ENCODE results near the gene DOCK8. TPM values are rescaled to one million over a fixed set of nuclear protein-coding genes. Genes with fewer than 3 reads are reported as not detected.

The DOCK8 gene
- total RNA-seq, 6 experiments from 2014 or later: 5.8 to 20.5 (median 9.5) TPM

- Histone ChIP-seq H3K9me3 (no peaks in the 10 kb centered on the region), H3K27me3 (no peaks in the 10 kb centered on the region)
- 70% methylated on average over 7 of the region's 7 CpGs for WGBS (ENCODE audit: insufficient coverage, low coverage, low lambda C conversion rate, missing lambda C conversion rate)
Observed at GRCh38 chr9:362561-363273, 148.1 kb downstream of the DOCK8 start.

GRCh38 chr9:363274-363612 is 148.6 kb downstream of the DOCK8 start:
- Histone ChIP-seq H3K27me3 (no peaks in the 10 kb centered on the region), H3K27ac (no peak overlapping the region), H3K4me3 (no peak overlapping the region), H3K36me3 (no peaks in the 10 kb centered on the region), H3K4me1 (no peaks in the 10 kb centered on the region), H3K9me3 (no peaks in the 10 kb centered on the region)
- WGBS (ENCODE audit: insufficient coverage, low coverage, low lambda C conversion rate, missing lambda C conversion rate): 49% methylated on average over 5 of the region's 5 CpGs
- peak in 1 of 4 donors; percentile 54 for ATAC-seq
- DNase-seq: no peak
- intact Hi-C loops (cut with DNase I): no loop called here
- TF ChIP-seq POLR2A (IDR thresholded peaks at IDR 0.05): no peak
- TF ChIP-seq CTCF (IDR thresholded peaks at IDR 0.05): no peak

More at GRCh38 chr9:362561-363273, 148.1 kb downstream of the DOCK8 start:
- TF ChIP-seq CTCF (IDR thresholded peaks at IDR 0.05) (no peak), POLR2A (IDR thresholded peaks at IDR 0.05) (no peak)
- H3K4me1 ChIP-seq: no peaks in the 10 kb centered on the region
- intact Hi-C loops (cut with DNase I): no loop called here
- H3K36me3 ChIP-seq: no peaks in the 10 kb centered on the region
- ATAC-seq: no peak
- no peak overlapping the region for H3K4me3 ChIP-seq
- no peak for DNase-seq
- H3K27ac ChIP-seq: no peak overlapping the region

GRCh38 chr9:365436-365835 is 150.8 kb downstream of the DOCK8 start:
- H3K4me1 ChIP-seq: no peaks in the 10 kb centered on the region
- no peak for DNase-seq
- no peak overlapping the region for H3K4me3 ChIP-seq
- 79% methylated on average over 2 of the region's 2 CpGs for WGBS (ENCODE audit: insufficient coverage, low coverage, low lambda C conversion rate, missing lambda C conversion rate)
- H3K36me3 ChIP-seq: peaks cover 0 to 5% (median 0%) of the 10 kb centered on the region in 4 donors
- no peaks in the 10 kb centered on the region for H3K27me3 ChIP-seq
- TF ChIP-seq POLR2A (IDR thresholded peaks at IDR 0.05) (no peak), CTCF (IDR thresholded peaks at IDR 0.05) (no peak)
- intact Hi-C loops (cut with DNase I): no loop called here
- H3K27ac ChIP-seq: no peak overlapping the region
- no peaks in the 10 kb centered on the region for H3K9me3 ChIP-seq
- no peak for ATAC-seq

GRCh38 chr9:366620-367019 is 152.0 kb downstream of the DOCK8 start:
- no peak for ATAC-seq
- WGBS (ENCODE audit: insufficient coverage, low coverage, low lambda C conversion rate, missing lambda C conversion rate): 85% methylated on average over 3 of the region's 3 CpGs
- Histone ChIP-seq H3K27me3 (no peaks in the 10 kb centered on the region), H3K27ac (no peak overlapping the region), H3K9me3 (no peaks in the 10 kb centered on the region), H3K4me3 (no peak overlapping the region), H3K36me3 (peaks cover 0 to 5% (median 0%) of the 10 kb centered on the region in 4 donors), H3K4me1 (no peaks in the 10 kb centered on the region)
- TF ChIP-seq POLR2A (IDR thresholded peaks at IDR 0.05): no peak
- intact Hi-C loops (cut with DNase I): no loop called here
- no peak for DNase-seq

- no peak overlapping the region for H3K27ac ChIP-seq
- H3K4me1 ChIP-seq: no peaks in the 10 kb centered on the region
- intact Hi-C loops (cut with DNase I): no loop called here
- peaks cover 0 to 1% of the 10 kb centered on the region in 2 donors for H3K27me3 ChIP-seq
- WGBS (ENCODE audit: insufficient coverage, low coverage, low lambda C conversion rate, missing lambda C conversion rate): 64% methylated on average over 3 of the region's 3 CpGs
- DNase-seq: no peak
- no peak overlapping the region for H3K4me3 ChIP-seq
- no peak for TF ChIP-seq CTCF (IDR thresholded peaks at IDR 0.05)
- TF ChIP-seq POLR2A (IDR thresholded peaks at IDR 0.05): no peak
- ATAC-seq: no peak
- no peaks in the 10 kb centered on the region for H3K9me3 ChIP-seq
- H3K36me3 ChIP-seq: peaks cover 0 to 5% (median 0%) of the 10 kb centered on the region in 4 donors
Observed at GRCh38 chr9:370086-370485, 155.4 kb downstream of the DOCK8 start.
